Spinal cord (tissue), 10 donors: Measurements from ENCODE around the gene PI4KA. TPM values are rescaled to one million over a fixed set of nuclear protein-coding genes. Genes with fewer than 3 reads are reported as not detected.
"Not testable (repeated sequence)": the region's sequence is repeated elsewhere in the genome, so short reads cannot be mapped to it uniquely, and the experiment has no call there.

Experiments
- DNase-seq, 6 donors: peaks; one replicate each; pipeline versions ENCODE4 v3.0.0 to v3.0.0-alpha.2; 2013 to 2015; ENCODE audit warnings: low spot score in 6 of 6, low read depth in 4 of 6
- H3K27ac ChIP-seq: one replicate; pipeline ENCODE4 v1.5.1; 2013; ENCODE audit warnings: low read depth, low read length, control low read depth
- H3K27me3 ChIP-seq: one replicate; pipeline ENCODE4 v1.6.1; 2013; ENCODE audit warnings: low read length; ENCODE audit not compliant: control insufficient read depth, insufficient read depth
- H3K36me3 ChIP-seq: one replicate; pipeline ENCODE4 v1.6.1; 2013; ENCODE audit warnings: low read length; ENCODE audit not compliant: control insufficient read depth, insufficient read depth
- H3K4me1 ChIP-seq: one replicate; pipeline ENCODE4 v1.6.1; 2013; ENCODE audit warnings: low read length; ENCODE audit not compliant: control insufficient read depth, insufficient read depth
- H3K4me3 ChIP-seq: one replicate; pipeline ENCODE4 v1.5.1; 2013; ENCODE audit warnings: low read depth, low read length, control low read depth
- H3K9me3 ChIP-seq: one replicate; pipeline ENCODE4 v1.6.1; 2013; ENCODE audit warnings: low read length; ENCODE audit not compliant: control insufficient read depth, insufficient read depth
- WGBS: methylation state at CpG from one replicate; pipeline ENCODE4 v1.1.5; 2013; ENCODE audit warnings: missing lambda C conversion rate; ENCODE audit not compliant: insufficient coverage; 5-methylcytosine and 5-hydroxymethylcytosine counted together
- polyA plus RNA-seq, 2 donors: library from polyadenylated mRNA; unstranded; fragments of 120-200 nt; gene quantifications; one replicate each; pipeline ENCODE4 v1.2.1, GENCODE V29; 2013; ENCODE audit not compliant: insufficient read length in 2 of 2
- total RNA-seq, 2 donors: library from RNA; depleted of rRNA in 1 of 2; stranded (reverse); fragments of 120-200 nt in 1 of 2; fragments of >200 nt in 1 of 2; gene quantifications; one replicate each; pipeline versions ENCODE4 v1.2.3 to v1.2.4, GENCODE V29; 2013 to 2014
- donor health status: healthy.

Gene PI4KA
- total and polyA plus RNA-seq, 4 donors, result 57.6 to 136 (median 89.5) TPM

DNA sequence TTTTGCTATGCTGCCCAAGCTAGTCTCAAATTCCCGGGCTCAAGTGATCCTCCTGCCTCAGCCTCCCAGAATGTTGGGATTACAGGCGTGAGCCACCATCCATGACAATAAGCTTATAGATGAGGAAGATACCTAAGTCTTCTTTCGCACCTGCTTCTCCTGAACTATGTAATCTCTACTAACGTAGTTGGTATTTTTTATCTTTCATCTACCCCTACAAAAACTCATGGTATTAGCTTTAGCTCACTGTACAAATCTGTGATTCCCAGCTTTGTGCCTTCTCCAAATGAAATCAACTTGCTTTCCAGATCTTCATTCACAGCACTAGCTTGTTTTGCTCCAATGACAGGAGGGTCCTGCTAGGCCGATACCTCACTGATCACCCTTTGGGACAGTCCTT is 36.4 kb downstream of the PI4KA start:
- Histone ChIP-seq H3K9me3 (no peaks in the 10 kb centered on the region), H3K4me1 (no peaks in the 10 kb centered on the region), H3K4me3 (no peak overlapping the region), H3K27ac (no peak overlapping the region), H3K36me3 (peaks cover 26% of the 10 kb centered on the region), H3K27me3 (no peaks in the 10 kb centered on the region)
- DNase-seq, result no peak
- WGBS, result 100% methylated on average over 3 of the region's 5 CpGs

- H3K36me3 ChIP-seq, result peaks cover 28% of the 10 kb centered on the region
- H3K9me3 ChIP-seq, H3K4me3 ChIP-seq, H3K27ac ChIP-seq, H3K4me1 ChIP-seq, DNase-seq, H3K27me3 ChIP-seq: not testable (repeated sequence)
- WGBS, result 92% methylated on average over 8 of the region's 8 CpGs
Measured at GRCh38 chr22:20821717-20822239, 36.8 kb downstream of the PI4KA start.

- Histone ChIP-seq H3K4me1 (no peaks in the 10 kb centered on the region), H3K27ac (no peak overlapping the region)
- 94% methylated on average over 4 of the region's 9 CpGs for WGBS
Measured at GRCh38 chr22:20819471-20819870, 39.1 kb downstream of the PI4KA start.

DNA sequence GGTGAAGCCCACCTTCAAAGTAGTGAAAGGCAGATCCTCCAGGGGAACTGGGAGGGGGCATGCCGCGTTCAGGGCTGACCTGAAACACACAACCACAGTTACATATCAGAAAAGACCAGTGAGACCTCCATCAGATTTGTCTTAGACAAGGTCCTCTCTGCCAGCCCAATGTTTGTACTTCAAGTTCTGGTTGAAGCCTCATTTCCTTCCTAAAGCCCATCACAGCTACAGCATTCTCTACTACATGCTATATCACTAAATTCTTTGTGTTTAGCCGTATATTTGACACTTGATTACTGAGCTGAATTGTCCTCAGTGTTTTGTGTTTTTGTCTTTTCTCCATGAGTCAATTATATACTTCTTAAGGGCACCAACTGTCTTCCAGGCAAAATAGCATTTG is 40.1 kb downstream of the PI4KA start:
- Histone ChIP-seq H3K4me3 (no peak overlapping the region), H3K9me3 (no peaks in the 10 kb centered on the region), H3K4me1 (no peaks in the 10 kb centered on the region), H3K27me3 (no peaks in the 10 kb centered on the region), H3K27ac (no peak overlapping the region), H3K36me3 (peaks cover 44% of the 10 kb centered on the region)
- WGBS, result 94% methylated on average over 2 of the region's 3 CpGs
- DNase-seq, result no peak

More at GRCh38 chr22:20819471-20819870, 39.1 kb downstream of the PI4KA start:
- H3K9me3 ChIP-seq, result no peaks in the 10 kb centered on the region
- no peak for DNase-seq
- no peaks in the 10 kb centered on the region for H3K27me3 ChIP-seq
- H3K36me3 ChIP-seq, result peaks cover 39% of the 10 kb centered on the region
- no peak overlapping the region for H3K4me3 ChIP-seq

DNA sequence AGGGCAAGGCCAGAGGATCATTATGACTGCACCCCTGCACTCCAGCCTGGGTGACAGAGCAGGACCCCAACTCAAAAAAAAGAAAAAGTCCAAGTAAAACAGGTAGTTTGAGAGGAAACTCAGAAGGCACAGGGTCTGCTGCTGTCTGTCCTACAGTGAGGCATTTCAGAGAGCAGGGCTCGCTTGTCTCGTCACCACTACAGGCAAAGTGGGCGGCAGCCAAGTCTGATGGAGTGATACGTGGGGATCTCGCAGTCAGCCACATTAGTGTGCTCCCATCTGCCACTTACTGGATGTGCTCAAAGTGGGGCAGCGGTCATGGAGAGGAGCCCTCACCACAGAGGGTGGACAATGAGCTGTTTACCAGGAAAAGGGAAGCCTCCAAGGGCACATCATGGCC is 42.1 kb downstream of the PI4KA start:
- no peak for DNase-seq
- Histone ChIP-seq H3K4me3 (no peak overlapping the region), H3K27ac (no peak overlapping the region), H3K36me3 (peaks cover 53% of the 10 kb centered on the region), H3K27me3 (no peaks in the 10 kb centered on the region), H3K4me1 (no peaks in the 10 kb centered on the region), H3K9me3 (no peaks in the 10 kb centered on the region)
- 94% methylated on average over 5 of the region's 6 CpGs for WGBS

- DNase-seq, result no peak
- Histone ChIP-seq H3K4me3 (no peak overlapping the region), H3K27me3 (no peaks in the 10 kb centered on the region), H3K4me1 (no peaks in the 10 kb centered on the region), H3K27ac (no peak overlapping the region), H3K9me3 (no peaks in the 10 kb centered on the region), H3K36me3 (peaks cover 59% of the 10 kb centered on the region)
- WGBS, result 86% methylated on average over 9 of the region's 9 CpGs
Measured at GRCh38 chr22:20815477-20816050, 43.0 kb downstream of the PI4KA start.

- no peaks in the 10 kb centered on the region for H3K27me3 ChIP-seq
- no peak overlapping the region for H3K4me3 ChIP-seq
- no peaks in the 10 kb centered on the region for H3K9me3 ChIP-seq
- peaks cover 69% of the 10 kb centered on the region for H3K36me3 ChIP-seq
- no peak overlapping the region for H3K27ac ChIP-seq
- WGBS, result no CpG with 5 or more reads among the region's 5 CpGs
- no peaks in the 10 kb centered on the region for H3K4me1 ChIP-seq
- DNase-seq, result no peak
Measured at GRCh38 chr22:20814221-20814808, 44.3 kb downstream of the PI4KA start.

DNA sequence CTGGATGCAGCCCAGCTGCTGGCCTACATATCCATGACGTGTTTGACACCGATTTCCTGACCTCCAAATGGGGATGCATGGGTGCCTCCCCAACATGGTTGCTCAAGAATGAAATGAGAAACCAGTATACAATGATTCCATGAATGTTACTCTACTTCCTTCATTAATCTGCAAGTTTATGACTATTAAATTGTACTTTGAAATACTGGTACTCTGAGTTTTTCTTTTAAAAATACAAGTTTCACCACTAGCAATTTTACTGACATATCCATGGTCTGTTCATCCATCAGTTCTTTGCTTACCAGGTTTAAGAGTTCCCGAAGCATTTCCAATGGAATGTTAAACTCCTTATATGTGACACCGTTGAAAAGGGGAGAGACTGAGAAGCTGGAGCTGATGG is 45.6 kb downstream of the PI4KA start:
- Histone ChIP-seq H3K36me3 (peaks cover 79% of the 10 kb centered on the region), H3K4me1 (no peaks in the 10 kb centered on the region)

DNA sequence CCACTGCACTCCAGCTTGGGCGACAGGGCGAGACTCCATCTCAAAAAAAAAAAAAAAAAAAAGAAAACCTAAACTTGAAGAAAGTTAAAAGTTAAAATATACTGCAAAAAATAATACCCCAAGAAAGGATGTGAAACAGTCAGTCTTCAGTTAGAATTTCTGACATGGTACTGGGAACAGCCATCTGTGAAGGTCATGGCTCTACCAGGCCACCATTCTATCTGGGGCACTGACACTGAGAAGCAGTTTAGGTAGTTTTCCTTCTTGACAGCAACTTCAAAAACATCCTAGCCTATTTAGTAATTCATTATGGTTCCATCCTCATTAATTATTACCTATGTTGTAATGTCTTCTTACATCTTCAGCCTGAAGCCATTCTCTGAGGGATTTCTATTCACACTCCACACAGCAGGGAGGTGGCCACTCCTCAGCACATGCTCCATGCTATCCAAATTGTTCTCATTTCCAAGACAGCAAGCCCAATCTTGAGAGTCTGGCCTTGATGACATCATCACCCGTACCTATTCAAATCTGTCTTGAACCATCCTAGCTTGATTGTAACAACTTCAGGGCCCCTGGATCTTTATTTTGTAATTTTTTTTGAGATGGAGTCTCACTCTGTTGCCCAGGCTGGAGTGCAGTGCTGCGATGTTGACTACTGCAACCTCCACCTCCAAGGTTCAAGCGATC is 46.5 kb downstream of the PI4KA start:
- no CpG with 5 or more reads among the region's 5 CpGs for WGBS
- Histone ChIP-seq H3K9me3 (no peaks in the 10 kb centered on the region), H3K27me3 (no peaks in the 10 kb centered on the region), H3K4me1 (no peaks in the 10 kb centered on the region), H3K27ac (no peak overlapping the region), H3K4me3 (no peak overlapping the region), H3K36me3 (peaks cover 77% of the 10 kb centered on the region)
- DNase-seq, result no peak

More for the DNA sequence above, 45.6 kb downstream of the PI4KA start:
- no peaks in the 10 kb centered on the region for H3K27me3 ChIP-seq
- H3K27ac ChIP-seq, result no peak overlapping the region
- DNase-seq, result no peak
- 92% methylated on average over 2 of the region's 4 CpGs for WGBS
- H3K9me3 ChIP-seq, result no peaks in the 10 kb centered on the region
- H3K4me3 ChIP-seq, result no peak overlapping the region
